ENCODE results near the gene CCL5. TPM values are rescaled to one million over a fixed set of nuclear protein-coding genes. Genes with fewer than 3 reads are reported as not detected.

The CCL5 gene
- total and polyA plus RNA-seq, 10 donors = 26.0 to 93.2 (median 64.3) TPM

- DNase-seq = no peak
- peak in 1 of 11 experiments; percentile 9 for TF ChIP-seq CTCF (IDR thresholded peaks at IDR 0.05 in 8 of 11, conservative IDR thresholded peaks at IDR 0.05 in 3 of 11)
- TF ChIP-seq POLR2AphosphoS5 (IDR thresholded peaks at IDR 0.05) = peak in 2 of 3 donors; percentile 13 to 50
- no peak for TF ChIP-seq POLR2A (IDR thresholded peaks at IDR 0.05)
- peak overlapping the region in 1 of 8 donors; percentile 13 for H3K27ac ChIP-seq
- intact Hi-C loops (cut with DNase I; ENCODE audit: low total_unique reads) = no loop called here
- no peaks in the 10 kb centered on the region for H3K9me3 ChIP-seq
- H3K36me3 ChIP-seq = peaks cover 0 to 10% (median 0%) of the 10 kb centered on the region in 6 donors
- peaks cover 0 to 49% (median 19%) of the 10 kb centered on the region in 6 donors for H3K4me1 ChIP-seq
- H3K27me3 ChIP-seq (replicated peaks in 1 of 7) = no peaks in the 10 kb centered on the region
- 35 to 53% (median 39%) methylated on average over 7 to 8 of the region's 8 CpGs for WGBS, 5 donors
- no peak overlapping the region for H3K4me3 ChIP-seq
Observed at GRCh38 chr17:35870906-35871819, 9.0 kb downstream of the CCL5 start.

GRCh38 chr17:35868737-35869136 lies 11.4 kb downstream of the CCL5 start, which contains the start of gene HEATR9:
TSS of gene HEATR9 (minus strand) at chr17:35868891. CDS start at chr17:35868742, 149 bp downstream.
- no peak within 1 kb of the TSS for H3K4me3 ChIP-seq
- H3K9me3 ChIP-seq = no peaks in the 10 kb centered on the region
- DNase-seq = no peak
- H3K36me3 ChIP-seq = peaks cover 0 to 13% (median 0%) of the 10 kb centered on the region in 6 donors
- H3K27me3 ChIP-seq (replicated peaks in 1 of 7) = no peaks in the 10 kb centered on the region
- TF ChIP-seq POLR2A (IDR thresholded peaks at IDR 0.05) = no peak
- TF ChIP-seq POLR2AphosphoS5 (IDR thresholded peaks at IDR 0.05) = no peak
- TF ChIP-seq CTCF (IDR thresholded peaks at IDR 0.05 in 8 of 11, conservative IDR thresholded peaks at IDR 0.05 in 3 of 11) = no peak
- WGBS, 5 donors = 87 to 96% (median 92%) methylated on average over 3 of the region's 3 CpGs
- intact Hi-C loops (cut with DNase I; ENCODE audit: low total_unique reads) = no loop called here
- H3K27ac ChIP-seq = no peak within 1 kb of the TSS
- peaks cover 0 to 34% (median 7%) of the 10 kb centered on the region in 6 donors for H3K4me1 ChIP-seq

GRCh38 chr17:35867574-35867973 lies 12.6 kb downstream of the CCL5 start:
- DNase-seq = no peak
- no peak overlapping the region for H3K27ac ChIP-seq
- no peak overlapping the region for H3K4me3 ChIP-seq
- no peaks in the 10 kb centered on the region for H3K9me3 ChIP-seq
- TF ChIP-seq POLR2AphosphoS5 (IDR thresholded peaks at IDR 0.05) = no peak
- no peak for TF ChIP-seq POLR2A (IDR thresholded peaks at IDR 0.05)
- no peak for TF ChIP-seq CTCF (IDR thresholded peaks at IDR 0.05 in 8 of 11, conservative IDR thresholded peaks at IDR 0.05 in 3 of 11)
- peaks cover 0 to 28% (median 7%) of the 10 kb centered on the region in 6 donors for H3K4me1 ChIP-seq
- intact Hi-C loops (cut with DNase I; ENCODE audit: low total_unique reads) = no loop called here
- H3K36me3 ChIP-seq = peaks cover 0 to 13% (median 0%) of the 10 kb centered on the region in 6 donors
- 93 to 97% (median 96%) methylated on average over 3 of the region's 3 CpGs for WGBS, 5 donors
- no peaks in the 10 kb centered on the region for H3K27me3 ChIP-seq (replicated peaks in 1 of 7)

- Histone ChIP-seq H3K4me3 (no peak overlapping the region), H3K36me3 (peaks cover 0 to 13% (median 0%) of the 10 kb centered on the region in 6 donors), H3K27ac (no peak overlapping the region), H3K9me3 (no peaks in the 10 kb centered on the region), H3K4me1 (peaks cover 0 to 19% (median 6%) of the 10 kb centered on the region in 6 donors), H3K27me3 (replicated peaks in 1 of 7) (no peaks in the 10 kb centered on the region)
- no peak for DNase-seq
- intact Hi-C loops (cut with DNase I; ENCODE audit: low total_unique reads) = no loop called here
- no peak for TF ChIP-seq POLR2AphosphoS5 (IDR thresholded peaks at IDR 0.05)
- no peak for TF ChIP-seq POLR2A (IDR thresholded peaks at IDR 0.05)
- no peak for TF ChIP-seq CTCF (IDR thresholded peaks at IDR 0.05 in 8 of 11, conservative IDR thresholded peaks at IDR 0.05 in 3 of 11)
- 88 to 100% (median 96%) methylated on average over 1 of the region's 1 CpG for WGBS, 5 donors
Observed at GRCh38 chr17:35866341-35866950, 13.7 kb downstream of the CCL5 start.
